ENCODE data around the gene SMAD9.

Gene SMAD9

DNA sequence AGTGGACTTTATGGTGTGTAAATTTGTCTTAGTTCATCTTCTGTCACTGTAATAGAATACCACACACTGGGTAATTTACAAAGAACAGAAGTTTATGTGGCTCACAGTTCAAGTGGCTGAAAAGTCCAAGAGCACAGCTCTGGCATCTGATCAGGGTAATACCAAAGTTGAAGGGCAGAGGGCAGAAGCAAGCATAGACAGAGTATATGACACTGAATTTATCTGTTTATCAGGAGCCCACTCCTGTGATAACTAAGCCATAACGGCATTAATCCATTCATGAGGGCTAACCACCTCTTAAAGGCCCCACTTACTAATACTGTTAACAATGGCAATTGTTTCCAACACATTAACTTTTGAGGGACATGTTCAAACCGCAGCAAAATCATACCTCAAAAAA is 105.0 kb downstream of the SMAD9 start:
- TF ChIP-seq, protein P1, sequence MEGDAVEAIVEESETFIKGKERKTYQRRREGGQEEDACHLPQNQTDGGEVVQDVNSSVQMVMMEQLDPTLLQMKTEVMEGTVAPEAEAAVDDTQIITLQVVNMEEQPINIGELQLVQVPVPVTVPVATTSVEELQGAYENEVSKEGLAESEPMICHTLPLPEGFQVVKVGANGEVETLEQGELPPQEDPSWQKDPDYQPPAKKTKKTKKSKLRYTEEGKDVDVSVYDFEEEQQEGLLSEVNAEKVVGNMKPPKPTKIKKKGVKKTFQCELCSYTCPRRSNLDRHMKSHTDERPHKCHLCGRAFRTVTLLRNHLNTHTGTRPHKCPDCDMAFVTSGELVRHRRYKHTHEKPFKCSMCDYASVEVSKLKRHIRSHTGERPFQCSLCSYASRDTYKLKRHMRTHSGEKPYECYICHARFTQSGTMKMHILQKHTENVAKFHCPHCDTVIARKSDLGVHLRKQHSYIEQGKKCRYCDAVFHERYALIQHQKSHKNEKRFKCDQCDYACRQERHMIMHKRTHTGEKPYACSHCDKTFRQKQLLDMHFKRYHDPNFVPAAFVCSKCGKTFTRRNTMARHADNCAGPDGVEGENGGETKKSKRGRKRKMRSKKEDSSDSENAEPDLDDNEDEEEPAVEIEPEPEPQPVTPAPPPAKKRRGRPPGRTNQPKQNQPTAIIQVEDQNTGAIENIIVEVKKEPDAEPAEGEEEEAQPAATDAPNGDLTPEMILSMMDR (IDR thresholded peaks at IDR 0.05; ENCODE audit: low read depth, low read length) = peak; percentile 63
- DNase-seq = peak; percentile 26
- H3K27me3 ChIP-seq = no peaks in the 10 kb centered on the region
- H3K9me3 ChIP-seq = no peaks in the 10 kb centered on the region
- H3K4me1 ChIP-seq = no peaks in the 10 kb centered on the region
- no peak overlapping the region for H3K4me3 ChIP-seq (ENCODE audit: low read depth, low read length)
- no peaks in the 10 kb centered on the region for H3K36me3 ChIP-seq

DNA sequence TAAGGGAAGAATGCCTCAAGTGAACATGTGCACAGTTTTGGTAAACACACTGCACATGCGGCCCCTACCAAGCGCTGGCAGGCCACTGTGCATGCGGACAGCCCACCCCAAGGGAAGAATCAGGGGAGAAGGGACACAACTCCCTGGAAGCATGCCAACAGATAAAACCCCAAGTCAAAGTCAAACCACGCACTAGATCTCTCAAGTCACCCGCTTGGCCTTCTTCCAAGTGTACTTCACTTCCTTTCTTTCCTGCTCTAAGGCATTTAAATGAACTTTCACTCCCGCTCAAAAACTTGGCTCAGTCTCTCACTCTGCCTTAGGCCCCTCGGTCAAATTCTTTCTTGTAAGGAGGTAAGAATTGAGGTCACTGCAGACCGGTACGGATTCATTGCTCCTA is 105.6 kb downstream of the SMAD9 start:
- Histone ChIP-seq H3K36me3 (no peaks in the 10 kb centered on the region), H3K4me1 (no peaks in the 10 kb centered on the region), H3K27me3 (no peaks in the 10 kb centered on the region), H3K9me3 (no peaks in the 10 kb centered on the region), H3K4me3 (ENCODE audit: low read depth, low read length) (no peak overlapping the region)
- TF ChIP-seq, protein P1 (IDR thresholded peaks at IDR 0.05; ENCODE audit: low read depth, low read length) = no peak
- no peak for DNase-seq

DNA sequence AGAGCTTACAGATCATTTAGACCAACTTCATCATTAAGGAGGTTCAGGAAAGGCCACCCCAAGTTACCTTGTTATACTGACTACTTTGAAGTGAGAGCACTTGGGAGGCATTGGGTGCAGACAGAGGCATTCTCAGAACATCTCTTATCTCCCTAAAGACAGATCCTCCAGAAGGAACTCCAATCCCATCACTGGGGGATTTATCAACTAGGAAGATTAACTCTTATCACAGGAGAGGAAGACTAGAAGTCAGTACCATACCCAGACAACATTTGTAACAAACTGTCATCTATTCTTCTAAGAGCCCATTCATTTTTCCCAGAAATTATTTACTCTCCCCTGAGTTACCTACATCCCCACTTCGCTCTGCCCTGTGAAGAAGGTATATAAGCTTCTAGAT is 106.8 kb downstream of the SMAD9 start:
- no peak for DNase-seq
- H3K27me3 ChIP-seq = no peaks in the 10 kb centered on the region
- no peaks in the 10 kb centered on the region for H3K36me3 ChIP-seq
- no peaks in the 10 kb centered on the region for H3K4me1 ChIP-seq
- TF ChIP-seq, protein P1 (IDR thresholded peaks at IDR 0.05; ENCODE audit: low read depth, low read length) = no peak
- no peaks in the 10 kb centered on the region for H3K9me3 ChIP-seq
- H3K4me3 ChIP-seq (ENCODE audit: low read depth, low read length) = no peak overlapping the region

DNA sequence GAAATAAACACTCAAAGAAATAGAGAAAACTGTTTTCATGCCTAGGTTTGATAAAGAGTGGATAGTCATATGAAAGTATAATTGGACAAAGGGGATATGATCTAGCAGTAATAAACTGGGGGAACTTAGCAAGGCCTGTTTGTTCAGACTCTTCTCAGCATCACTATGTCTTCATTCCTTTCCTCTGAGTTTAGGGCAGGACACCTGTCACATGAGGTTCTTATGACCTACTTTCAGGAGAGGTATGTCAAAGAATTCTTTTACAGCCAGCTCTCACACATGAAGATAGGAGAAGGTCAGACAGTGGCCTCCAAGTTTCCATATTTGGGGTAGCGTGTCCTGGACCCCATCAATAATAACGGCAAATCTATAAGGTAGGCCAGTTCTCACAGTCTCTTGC is 112.4 kb downstream of the SMAD9 start:
- Histone ChIP-seq H3K36me3 (no peaks in the 10 kb centered on the region), H3K4me3 (ENCODE audit: low read depth, low read length) (no peak overlapping the region), H3K4me1 (no peaks in the 10 kb centered on the region), H3K27me3 (no peaks in the 10 kb centered on the region; the same call in 1 of the 2 replicates), H3K9me3 (no peaks in the 10 kb centered on the region)
- no peak for DNase-seq
- TF ChIP-seq, protein P1 (IDR thresholded peaks at IDR 0.05; ENCODE audit: low read depth, low read length) = no peak

GRCh38 chr13:36806102-36806501 is 113.9 kb downstream of the SMAD9 start:
- no peak overlapping the region for H3K4me3 ChIP-seq (ENCODE audit: low read depth, low read length)
- no peak for DNase-seq

DNA sequence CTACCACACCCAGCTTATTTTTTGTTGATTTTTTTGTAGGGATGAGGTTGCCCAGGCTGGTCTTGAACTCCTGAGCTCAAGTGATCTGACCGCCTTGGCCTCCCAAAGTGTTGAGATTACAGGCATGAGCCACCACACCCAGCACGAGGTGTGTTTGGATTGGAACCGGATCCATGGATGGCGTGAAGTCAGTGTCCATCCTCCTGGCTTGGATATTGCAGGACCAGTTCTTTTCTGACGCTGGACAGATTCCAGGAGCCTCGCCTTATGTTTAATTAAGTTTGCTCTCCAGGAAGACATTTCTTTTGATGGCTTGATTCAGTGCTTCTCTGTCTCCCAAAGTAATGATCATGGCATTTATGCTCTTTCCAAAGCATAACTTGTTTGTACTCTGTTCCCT is 115.5 kb downstream of the SMAD9 start:
- DNase-seq = no peak
- Histone ChIP-seq H3K36me3 (no peaks in the 10 kb centered on the region), H3K4me1 (no peaks in the 10 kb centered on the region), H3K27me3 (no peaks in the 10 kb centered on the region; the same call in 1 of the 2 replicates), H3K9me3 (no peaks in the 10 kb centered on the region), H3K4me3 (ENCODE audit: low read depth, low read length) (no peak overlapping the region)
- TF ChIP-seq, protein P1 (IDR thresholded peaks at IDR 0.05; ENCODE audit: low read depth, low read length) = no peak

More at GRCh38 chr13:36806102-36806501, 113.9 kb downstream of the SMAD9 start:
- TF ChIP-seq, protein P1 (IDR thresholded peaks at IDR 0.05; ENCODE audit: low read depth, low read length) = no peak
- Histone ChIP-seq H3K9me3 (no peaks in the 10 kb centered on the region), H3K4me1 (no peaks in the 10 kb centered on the region), H3K36me3 (no peaks in the 10 kb centered on the region), H3K27me3 (no peaks in the 10 kb centered on the region; the same call in 1 of the 2 replicates)
